ENCODE data around the gene EIF3J. TPM values are rescaled to one million over a fixed set of nuclear protein-coding genes. Genes with fewer than 3 reads are reported as not detected.

EIF3J gene
- polyA plus RNA-seq, 1 donor from 2014 or later: 52.9 TPM

DNA sequence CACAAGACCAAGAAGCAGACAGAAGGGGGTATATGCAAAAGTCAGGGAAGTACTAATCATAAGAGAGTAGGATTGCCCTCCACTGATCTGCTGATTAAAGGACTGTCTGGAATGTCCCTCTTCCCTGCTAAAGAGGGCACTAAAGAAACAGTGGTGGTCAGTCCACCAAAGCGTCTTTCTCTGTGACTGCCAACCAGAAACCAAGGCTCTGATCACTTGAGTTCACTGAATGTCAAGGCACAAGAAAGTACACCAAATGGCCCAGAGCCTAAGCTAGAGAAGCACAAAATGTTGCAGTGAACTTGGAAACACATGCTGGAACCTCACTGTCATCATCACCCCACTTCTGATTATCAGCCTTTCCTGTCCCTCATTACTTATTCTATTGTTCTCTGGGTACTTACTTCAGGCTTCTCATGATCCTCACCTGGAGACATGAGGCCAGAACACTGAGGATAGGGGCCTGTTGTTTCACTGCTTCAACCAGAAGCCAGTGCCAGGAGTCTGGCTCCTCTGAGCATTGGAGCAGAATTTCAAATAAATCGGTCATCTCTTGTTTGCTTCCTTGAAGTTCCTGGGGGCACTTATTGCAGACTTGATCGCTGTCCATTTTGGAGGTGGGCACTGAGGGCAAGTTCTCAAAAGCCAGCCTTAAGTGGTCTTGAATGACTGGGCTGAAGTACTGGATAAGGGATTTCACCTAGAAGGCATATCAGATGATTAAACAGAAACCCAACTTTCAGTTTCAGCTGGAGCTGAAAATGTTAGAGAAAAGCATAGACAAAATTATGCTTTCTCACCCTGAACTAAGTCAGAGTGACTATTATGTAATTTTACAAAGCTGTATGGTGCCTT is 58.9 kb downstream of the EIF3J start:
- H3K9ac ChIP-seq (ENCODE audit: low read length): no peak overlapping the region
- TF ChIP-seq, protein P1, sequence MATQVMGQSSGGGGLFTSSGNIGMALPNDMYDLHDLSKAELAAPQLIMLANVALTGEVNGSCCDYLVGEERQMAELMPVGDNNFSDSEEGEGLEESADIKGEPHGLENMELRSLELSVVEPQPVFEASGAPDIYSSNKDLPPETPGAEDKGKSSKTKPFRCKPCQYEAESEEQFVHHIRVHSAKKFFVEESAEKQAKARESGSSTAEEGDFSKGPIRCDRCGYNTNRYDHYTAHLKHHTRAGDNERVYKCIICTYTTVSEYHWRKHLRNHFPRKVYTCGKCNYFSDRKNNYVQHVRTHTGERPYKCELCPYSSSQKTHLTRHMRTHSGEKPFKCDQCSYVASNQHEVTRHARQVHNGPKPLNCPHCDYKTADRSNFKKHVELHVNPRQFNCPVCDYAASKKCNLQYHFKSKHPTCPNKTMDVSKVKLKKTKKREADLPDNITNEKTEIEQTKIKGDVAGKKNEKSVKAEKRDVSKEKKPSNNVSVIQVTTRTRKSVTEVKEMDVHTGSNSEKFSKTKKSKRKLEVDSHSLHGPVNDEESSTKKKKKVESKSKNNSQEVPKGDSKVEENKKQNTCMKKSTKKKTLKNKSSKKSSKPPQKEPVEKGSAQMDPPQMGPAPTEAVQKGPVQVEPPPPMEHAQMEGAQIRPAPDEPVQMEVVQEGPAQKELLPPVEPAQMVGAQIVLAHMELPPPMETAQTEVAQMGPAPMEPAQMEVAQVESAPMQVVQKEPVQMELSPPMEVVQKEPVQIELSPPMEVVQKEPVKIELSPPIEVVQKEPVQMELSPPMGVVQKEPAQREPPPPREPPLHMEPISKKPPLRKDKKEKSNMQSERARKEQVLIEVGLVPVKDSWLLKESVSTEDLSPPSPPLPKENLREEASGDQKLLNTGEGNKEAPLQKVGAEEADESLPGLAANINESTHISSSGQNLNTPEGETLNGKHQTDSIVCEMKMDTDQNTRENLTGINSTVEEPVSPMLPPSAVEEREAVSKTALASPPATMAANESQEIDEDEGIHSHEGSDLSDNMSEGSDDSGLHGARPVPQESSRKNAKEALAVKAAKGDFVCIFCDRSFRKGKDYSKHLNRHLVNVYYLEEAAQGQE (IDR thresholded peaks at IDR 0.05; ENCODE audit: borderline replicate concordance): no peak
- no peak for TF ChIP-seq POLR2AphosphoS5 (IDR thresholded peaks at IDR 0.05)
- no peak for TF ChIP-seq SMC3 (conservative IDR thresholded peaks at IDR 0.05; ENCODE audit: poor library complexity)
- TF ChIP-seq TAF1 (IDR thresholded peaks at IDR 0.05; ENCODE audit: low read depth): no peak
- TF ChIP-seq EP300 (conservative IDR thresholded peaks at IDR 0.05; ENCODE audit: poor library complexity, severe bottlenecking): no peak
- TF ChIP-seq, protein P2, sequence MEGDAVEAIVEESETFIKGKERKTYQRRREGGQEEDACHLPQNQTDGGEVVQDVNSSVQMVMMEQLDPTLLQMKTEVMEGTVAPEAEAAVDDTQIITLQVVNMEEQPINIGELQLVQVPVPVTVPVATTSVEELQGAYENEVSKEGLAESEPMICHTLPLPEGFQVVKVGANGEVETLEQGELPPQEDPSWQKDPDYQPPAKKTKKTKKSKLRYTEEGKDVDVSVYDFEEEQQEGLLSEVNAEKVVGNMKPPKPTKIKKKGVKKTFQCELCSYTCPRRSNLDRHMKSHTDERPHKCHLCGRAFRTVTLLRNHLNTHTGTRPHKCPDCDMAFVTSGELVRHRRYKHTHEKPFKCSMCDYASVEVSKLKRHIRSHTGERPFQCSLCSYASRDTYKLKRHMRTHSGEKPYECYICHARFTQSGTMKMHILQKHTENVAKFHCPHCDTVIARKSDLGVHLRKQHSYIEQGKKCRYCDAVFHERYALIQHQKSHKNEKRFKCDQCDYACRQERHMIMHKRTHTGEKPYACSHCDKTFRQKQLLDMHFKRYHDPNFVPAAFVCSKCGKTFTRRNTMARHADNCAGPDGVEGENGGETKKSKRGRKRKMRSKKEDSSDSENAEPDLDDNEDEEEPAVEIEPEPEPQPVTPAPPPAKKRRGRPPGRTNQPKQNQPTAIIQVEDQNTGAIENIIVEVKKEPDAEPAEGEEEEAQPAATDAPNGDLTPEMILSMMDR (IDR thresholded peaks at IDR 0.05; ENCODE audit: poor library complexity, severe bottlenecking): no peak
- no peak for TF ChIP-seq MXI1 (conservative IDR thresholded peaks at IDR 0.05; ENCODE audit: poor library complexity, severe bottlenecking)
- TF ChIP-seq EZH2 (IDR thresholded peaks at IDR 0.05; ENCODE audit: borderline replicate concordance, insufficient read depth, low read length, poor library complexity, severe bottlenecking): no peak
- no peak for TF ChIP-seq RAD21 (conservative IDR thresholded peaks at IDR 0.05)
- H3K4me3 ChIP-seq (ENCODE audit: low read length): no peak overlapping the region
- H3K9me2 ChIP-seq (ENCODE audit: insufficient read depth, low read length): no peaks in the 10 kb centered on the region
- no peaks in the 10 kb centered on the region for H3K27me3 ChIP-seq (ENCODE audit: insufficient read depth, low read depth, low read length)
- H3K79me2 ChIP-seq (replicated peaks; ENCODE audit: insufficient read depth, low read length): no peaks in the 10 kb centered on the region
- H4K20me1 ChIP-seq (ENCODE audit: insufficient read depth): no peaks in the 10 kb centered on the region
- no peak overlapping the region for H3K27ac ChIP-seq (ENCODE audit: low read length)
- no peaks in the 10 kb centered on the region for H3F3A ChIP-seq (ENCODE audit: insufficient read depth, low read length, poor library complexity, severe bottlenecking)
- no peaks in the 10 kb centered on the region for H3K9me3 ChIP-seq (ENCODE audit: low read length)
- H2AFZ ChIP-seq (ENCODE audit: low read depth, low read length): no peak overlapping the region
- peaks cover 5% of the 10 kb centered on the region for H3K36me3 ChIP-seq (ENCODE audit: insufficient read depth, low read length)
- H3K4me2 ChIP-seq (ENCODE audit: low read length): no peak overlapping the region

DNA sequence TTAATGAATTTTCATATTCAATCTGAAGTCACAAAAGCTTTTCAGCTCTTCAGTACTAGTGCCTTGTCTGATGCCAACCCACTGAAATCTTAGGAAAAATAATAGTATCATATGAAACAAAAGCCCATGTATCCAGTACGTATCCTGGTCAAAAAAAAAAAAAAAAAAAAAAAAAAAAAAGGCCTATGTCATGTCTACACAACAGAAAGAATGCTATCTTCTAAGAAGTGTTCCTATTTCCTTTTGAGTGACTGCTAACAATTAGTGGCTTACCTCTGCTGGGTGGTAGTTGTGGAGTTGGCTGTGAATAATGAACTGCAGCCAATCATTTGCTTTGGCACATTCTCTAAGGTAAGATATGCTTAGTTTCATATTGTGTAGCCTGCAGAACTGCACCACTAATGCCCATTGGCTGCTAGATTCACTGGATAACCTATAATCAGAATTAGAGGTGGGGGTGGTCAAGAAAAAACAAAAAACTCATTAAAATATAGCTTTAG is 59.6 kb downstream of the EIF3J start:
- no peaks in the 10 kb centered on the region for H4K20me1 ChIP-seq (ENCODE audit: insufficient read depth)
- no peak overlapping the region for H3K9ac ChIP-seq (ENCODE audit: low read length)
- no peaks in the 10 kb centered on the region for H3K27me3 ChIP-seq (ENCODE audit: insufficient read depth, low read depth, low read length)
- no peak overlapping the region for H3K4me2 ChIP-seq (ENCODE audit: low read length)
- H3K9me2 ChIP-seq (ENCODE audit: insufficient read depth, low read length): no peaks in the 10 kb centered on the region
- H2AFZ ChIP-seq (ENCODE audit: low read depth, low read length): no peak overlapping the region
- H3F3A ChIP-seq (ENCODE audit: insufficient read depth, low read length, poor library complexity, severe bottlenecking): no peaks in the 10 kb centered on the region
- H3K79me2 ChIP-seq (replicated peaks; ENCODE audit: insufficient read depth, low read length): no peaks in the 10 kb centered on the region
- TF ChIP-seq, protein P1 (IDR thresholded peaks at IDR 0.05; ENCODE audit: borderline replicate concordance): no peak
- TF ChIP-seq TAF1 (IDR thresholded peaks at IDR 0.05; ENCODE audit: low read depth): no peak
- no peak for TF ChIP-seq POLR2AphosphoS5 (IDR thresholded peaks at IDR 0.05)
- TF ChIP-seq SMC3 (conservative IDR thresholded peaks at IDR 0.05; ENCODE audit: poor library complexity): no peak
- no peak for TF ChIP-seq MXI1 (conservative IDR thresholded peaks at IDR 0.05; ENCODE audit: poor library complexity, severe bottlenecking)
- TF ChIP-seq RAD21 (conservative IDR thresholded peaks at IDR 0.05): no peak
- TF ChIP-seq EZH2 (IDR thresholded peaks at IDR 0.05; ENCODE audit: borderline replicate concordance, insufficient read depth, low read length, poor library complexity, severe bottlenecking): no peak
- TF ChIP-seq, protein P2 (IDR thresholded peaks at IDR 0.05; ENCODE audit: poor library complexity, severe bottlenecking): no peak
- no peak for TF ChIP-seq EP300 (conservative IDR thresholded peaks at IDR 0.05; ENCODE audit: poor library complexity, severe bottlenecking)
- no peak overlapping the region for H3K27ac ChIP-seq (ENCODE audit: low read length)
- peaks cover 4% of the 10 kb centered on the region for H3K36me3 ChIP-seq (ENCODE audit: insufficient read depth, low read length)
- no peaks in the 10 kb centered on the region for H3K9me3 ChIP-seq (ENCODE audit: low read length)
- H3K4me3 ChIP-seq (ENCODE audit: low read length): no peak overlapping the region
